Measurements from ENCODE around the gene CYB561D2.
A peak's percentile ranks its signal among the peaks of the same experiment; 100 is the strongest.

- TF ChIP-seq, protein P1, sequence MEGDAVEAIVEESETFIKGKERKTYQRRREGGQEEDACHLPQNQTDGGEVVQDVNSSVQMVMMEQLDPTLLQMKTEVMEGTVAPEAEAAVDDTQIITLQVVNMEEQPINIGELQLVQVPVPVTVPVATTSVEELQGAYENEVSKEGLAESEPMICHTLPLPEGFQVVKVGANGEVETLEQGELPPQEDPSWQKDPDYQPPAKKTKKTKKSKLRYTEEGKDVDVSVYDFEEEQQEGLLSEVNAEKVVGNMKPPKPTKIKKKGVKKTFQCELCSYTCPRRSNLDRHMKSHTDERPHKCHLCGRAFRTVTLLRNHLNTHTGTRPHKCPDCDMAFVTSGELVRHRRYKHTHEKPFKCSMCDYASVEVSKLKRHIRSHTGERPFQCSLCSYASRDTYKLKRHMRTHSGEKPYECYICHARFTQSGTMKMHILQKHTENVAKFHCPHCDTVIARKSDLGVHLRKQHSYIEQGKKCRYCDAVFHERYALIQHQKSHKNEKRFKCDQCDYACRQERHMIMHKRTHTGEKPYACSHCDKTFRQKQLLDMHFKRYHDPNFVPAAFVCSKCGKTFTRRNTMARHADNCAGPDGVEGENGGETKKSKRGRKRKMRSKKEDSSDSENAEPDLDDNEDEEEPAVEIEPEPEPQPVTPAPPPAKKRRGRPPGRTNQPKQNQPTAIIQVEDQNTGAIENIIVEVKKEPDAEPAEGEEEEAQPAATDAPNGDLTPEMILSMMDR (IDR thresholded peaks at IDR 0.05), result peak in 2 of 6 experiments; percentile 31 to 38
- TF ChIP-seq POLR2AphosphoS5 (IDR thresholded peaks at IDR 0.05), result peak; percentile 91 to 96
Measured at GRCh38 chr3:50327943-50328691, 22.5 kb upstream of the CYB561D2 start, which contains the start of gene TUSC2.

Measured in upper lobe of left lung (tissue), 4 donors.